Gastroesophageal sphincter (tissue), 3 donors: ENCODE measurements around the gene FBRSL1.

Source experiments
- CTCF ChIP-seq, 4 experiments: fragments of 200-600 bp in 2 of 4; fragments of 450-650 bp in 2 of 4; sonication (generic) in 1 of 4; IDR thresholded peaks; one replicate each; pipeline ENCODE4 v1.5.1; 2017 to 2019; ENCODE audit warnings: antibody characterized with exemption in 4 of 4, mild to moderate bottlenecking in 2 of 4, moderate library complexity in 2 of 4
- EP300 ChIP-seq: sonication (generic); formaldehyde crosslinking; IDR thresholded peaks from one replicate; pipeline ENCODE4 v1.6.1; 2017; ENCODE audit warnings: antibody characterized with exemption, mild to moderate bottlenecking
- POLR2A ChIP-seq, 2 donors: fragments of 450-650 bp; IDR thresholded peaks; one replicate each; pipeline ENCODE4 v1.6.1; 2017; ENCODE audit warnings: antibody characterized with exemption in 2 of 2, mild to moderate bottlenecking in 2 of 2, moderate library complexity in 1 of 2

GRCh38 chr12:132513070-132513398, 23.1 kb downstream of the FBRSL1 start:
- TF ChIP-seq POLR2A (IDR thresholded peaks at IDR 0.05) (no peak), CTCF (IDR thresholded peaks at IDR 0.05) (no peak), EP300 (no peak)
